Stimulated activated CD4-positive, alpha-beta T cell treated with anti-CD3 and anti-CD28 coated beads, Interleukin-2, amount 100 ng/mL, for 48 hours (primary cell): ENCODE results near the gene CNPY1.
"Not testable (repeated sequence)": the region's sequence is repeated elsewhere in the genome, so short reads cannot be mapped to it uniquely, and the experiment has no call there.

Source experiments
- DNase-seq, 2 donors: peaks; one replicate each; pipeline ENCODE4 v3.0.0-alpha.2; 2020

Gene CNPY1

GRCh38 chr7:155531681-155532080, 14.7 kb downstream of the CNPY1 start:
- no peak for DNase-seq

- no peak for DNase-seq
These were observed 15.8 kb downstream of the CNPY1 start for GRCh38 chr7:155530601-155531000.

GRCh38 chr7:155529845-155530244, 16.5 kb downstream of the CNPY1 start:
- DNase-seq, result no peak

DNA sequence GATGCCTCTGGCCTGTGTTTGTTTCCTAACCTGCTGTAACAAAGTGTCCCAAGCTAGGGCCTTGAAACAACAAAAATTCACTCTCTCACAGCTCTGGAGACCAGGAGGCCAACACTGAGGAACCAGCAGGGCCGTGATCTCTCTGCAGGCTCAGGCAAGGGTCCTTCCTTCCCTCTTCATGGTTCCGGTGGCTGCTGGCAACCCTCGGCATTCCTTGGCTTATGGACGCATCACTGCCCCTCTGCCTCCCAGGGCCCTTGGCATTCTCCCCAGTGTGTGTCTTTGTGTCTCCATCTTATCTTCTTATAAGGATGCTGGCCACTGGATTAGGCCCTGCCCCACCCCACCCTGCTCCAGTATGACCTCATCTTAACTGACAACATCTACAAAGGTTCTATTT, 17.0 kb downstream of the CNPY1 start:
- no peak for DNase-seq

GRCh38 chr7:155527664-155528063, 18.7 kb downstream of the CNPY1 start:
- DNase-seq, result no peak

GRCh38 chr7:155526225-155526624, 20.1 kb downstream of the CNPY1 start:
- no peak for DNase-seq

DNA sequence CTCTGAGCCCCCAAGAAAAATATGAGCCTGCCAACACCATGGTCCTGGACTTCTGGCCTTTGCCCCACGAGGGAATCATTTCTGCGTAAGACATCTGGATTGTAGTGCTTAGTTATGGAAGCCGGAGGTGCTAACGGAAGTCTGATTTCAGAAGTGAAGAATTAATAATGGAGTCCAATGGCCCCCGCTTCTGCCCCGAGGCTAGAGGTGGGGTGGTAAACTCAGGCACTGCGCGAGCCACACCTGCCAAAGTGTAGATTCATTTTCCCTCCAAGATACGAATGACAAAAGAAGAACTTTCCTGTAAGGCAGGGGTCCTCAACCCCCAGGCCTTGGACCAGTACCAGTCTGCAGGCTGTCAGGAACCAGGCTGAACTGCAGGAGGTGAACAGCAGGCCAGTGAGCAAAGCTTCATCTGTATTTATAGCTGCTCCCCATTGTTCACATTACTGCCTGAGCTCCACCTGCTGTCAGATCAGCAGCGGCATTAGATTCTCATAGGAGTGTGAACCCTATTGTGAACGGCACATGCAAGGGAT, 22.3 kb downstream of the CNPY1 start:
- DNase-seq, result no peak

DNA sequence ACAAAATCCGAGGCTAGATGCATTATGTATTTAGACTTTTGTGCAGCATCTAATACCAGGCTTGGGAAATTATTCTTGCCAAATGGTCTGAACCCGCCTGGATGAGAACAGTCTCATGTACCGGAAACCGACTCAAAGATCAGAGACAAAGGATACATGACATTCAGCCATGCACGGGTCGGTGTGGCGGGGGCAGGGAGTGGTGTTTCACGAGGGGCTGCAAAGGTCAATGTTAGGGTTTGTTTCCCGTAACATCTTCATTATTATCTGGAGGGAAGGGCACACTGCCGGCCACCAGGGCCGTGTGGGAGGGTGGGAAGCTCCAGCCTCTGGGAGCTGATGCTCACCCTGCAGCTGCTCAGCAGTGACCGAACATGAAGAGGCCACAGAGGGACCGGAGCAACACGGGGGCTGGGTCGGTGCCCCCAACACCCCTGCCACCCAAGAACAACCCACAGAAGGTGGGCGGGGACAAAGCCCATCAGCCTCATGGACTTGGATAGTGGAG, 23.1 kb downstream of the CNPY1 start:
- DNase-seq, result no peak

GRCh38 chr7:155521743-155522398, 24.5 kb downstream of the CNPY1 start:
- DNase-seq, result no peak

GRCh38 chr7:155521007-155521742, 25.2 kb downstream of the CNPY1 start:
- no peak for DNase-seq

DNA sequence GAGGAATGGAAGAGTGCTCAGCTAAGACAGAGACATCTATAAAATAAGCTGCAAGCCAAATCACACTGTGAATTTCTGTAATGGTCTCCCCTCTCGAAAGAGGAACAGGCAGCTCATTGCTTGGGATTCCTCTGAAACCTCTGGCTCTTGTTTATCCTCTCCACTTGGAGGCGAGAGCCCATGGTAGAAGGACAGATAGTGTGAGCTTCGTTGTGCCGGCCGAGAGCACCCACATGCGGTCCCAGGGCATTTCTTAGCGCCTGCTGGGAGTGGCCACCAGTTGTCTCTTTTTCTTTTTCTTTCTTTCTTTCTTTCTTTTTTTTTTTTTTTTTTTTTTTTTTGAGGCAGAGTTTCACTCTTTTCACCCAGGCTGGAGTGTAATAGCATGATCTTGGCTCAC, 26.2 kb downstream of the CNPY1 start:
- no peak for DNase-seq

DNA sequence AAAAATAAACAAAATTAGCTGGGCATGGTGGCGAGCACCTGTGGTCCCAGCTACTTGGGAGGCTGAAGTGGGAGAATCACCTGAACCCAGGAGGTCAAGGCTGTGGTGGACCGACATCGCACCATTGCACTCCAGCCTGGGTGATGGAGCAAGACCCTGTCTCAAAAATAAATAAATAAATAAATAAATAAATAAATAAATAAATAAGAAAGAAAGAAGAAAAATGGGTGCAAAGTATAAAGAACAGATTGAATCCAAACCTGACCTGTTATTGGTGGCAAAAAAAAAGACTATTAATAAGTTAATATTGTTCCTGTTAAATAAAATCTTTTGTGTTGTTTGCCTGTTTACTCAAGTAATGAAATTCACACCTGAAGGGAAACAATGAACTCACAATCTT, 27.0 kb downstream of the CNPY1 start:
- not testable (repeated sequence) for DNase-seq

DNA sequence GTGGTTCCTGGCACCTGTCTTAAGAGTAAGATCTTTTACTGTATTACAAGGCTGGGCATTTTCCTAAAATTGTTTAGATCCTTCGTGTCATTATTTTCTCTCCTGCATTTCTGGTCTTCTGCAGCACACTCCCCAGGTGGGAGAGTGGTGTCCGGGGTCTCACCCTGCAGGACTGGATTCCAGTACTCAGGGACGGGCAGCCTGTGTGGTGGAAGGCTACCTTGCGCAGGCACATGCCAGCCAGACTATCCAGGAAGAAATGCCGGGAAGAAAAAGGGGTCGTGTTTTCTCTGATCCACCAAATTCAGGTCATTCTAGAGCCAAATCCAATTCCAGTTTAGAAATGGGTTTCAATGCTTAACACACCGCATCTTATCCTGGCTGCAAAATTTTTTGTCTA, 27.7 kb downstream of the CNPY1 start:
- DNase-seq, result no peak

GRCh38 chr7:155517969-155518368, 28.4 kb downstream of the CNPY1 start:
- DNase-seq, result no peak

- no peak for DNase-seq
These were observed 28.9 kb downstream of the CNPY1 start for GRCh38 chr7:155517452-155517851.

DNA sequence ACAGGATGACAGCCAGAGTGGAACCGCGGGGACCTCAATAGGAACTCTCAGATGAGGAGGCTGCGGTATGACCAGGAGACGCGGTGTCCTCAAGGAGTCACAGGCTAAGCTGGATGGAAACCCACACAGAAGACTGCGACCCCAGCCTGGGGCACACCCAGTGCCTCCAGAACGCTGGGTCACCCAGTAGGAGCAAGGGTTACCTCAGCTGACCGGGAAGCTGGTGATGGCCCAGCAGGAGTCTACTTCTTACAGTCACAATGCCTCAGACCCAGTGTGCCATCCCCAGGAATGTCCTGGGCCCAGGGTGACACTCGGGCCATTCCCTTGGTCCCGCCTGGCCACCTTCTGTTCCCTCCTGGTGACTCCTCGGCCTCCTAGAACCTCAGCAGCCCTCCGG, 29.9 kb downstream of the CNPY1 start:
- DNase-seq, result no peak

DNA sequence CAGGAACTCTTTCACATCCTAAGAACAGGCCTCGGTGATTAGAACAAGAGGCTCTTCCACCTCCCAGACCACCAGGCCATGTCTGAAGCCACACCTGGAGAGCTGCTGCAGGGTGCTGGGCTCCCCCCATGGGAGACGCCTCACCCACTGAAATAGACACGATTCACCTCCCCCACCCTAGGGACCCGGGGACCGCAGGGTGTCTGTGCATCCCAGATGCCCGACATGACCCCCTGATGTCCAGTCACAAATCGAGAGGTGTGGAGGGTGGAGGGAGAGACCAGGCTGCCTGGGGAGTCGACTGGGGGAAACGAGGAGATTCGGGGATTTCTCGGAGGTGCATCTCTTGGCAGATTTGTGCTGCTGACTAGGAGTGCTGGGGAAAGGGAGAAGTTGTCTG, 31.0 kb downstream of the CNPY1 start:
- no peak for DNase-seq

DNA sequence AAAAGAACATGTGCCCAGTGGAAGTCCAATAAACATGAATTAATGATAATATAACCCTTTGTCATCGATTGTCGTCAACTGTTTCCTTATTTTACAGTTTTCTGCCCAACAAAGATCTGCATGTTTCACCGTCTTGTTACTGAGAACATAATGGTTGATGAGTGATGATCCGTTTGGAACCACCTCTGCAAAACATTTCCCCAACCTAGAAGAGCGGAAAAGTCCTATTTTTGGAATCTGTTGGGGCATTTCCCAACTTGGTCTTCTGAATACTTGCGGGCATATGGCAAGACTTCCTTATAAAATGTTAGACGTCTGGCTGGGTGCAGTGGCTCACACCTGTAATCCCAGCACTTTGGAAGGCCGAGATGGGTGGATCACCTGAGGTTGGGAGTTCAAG, 32.1 kb downstream of the CNPY1 start:
- no peak for DNase-seq

DNA sequence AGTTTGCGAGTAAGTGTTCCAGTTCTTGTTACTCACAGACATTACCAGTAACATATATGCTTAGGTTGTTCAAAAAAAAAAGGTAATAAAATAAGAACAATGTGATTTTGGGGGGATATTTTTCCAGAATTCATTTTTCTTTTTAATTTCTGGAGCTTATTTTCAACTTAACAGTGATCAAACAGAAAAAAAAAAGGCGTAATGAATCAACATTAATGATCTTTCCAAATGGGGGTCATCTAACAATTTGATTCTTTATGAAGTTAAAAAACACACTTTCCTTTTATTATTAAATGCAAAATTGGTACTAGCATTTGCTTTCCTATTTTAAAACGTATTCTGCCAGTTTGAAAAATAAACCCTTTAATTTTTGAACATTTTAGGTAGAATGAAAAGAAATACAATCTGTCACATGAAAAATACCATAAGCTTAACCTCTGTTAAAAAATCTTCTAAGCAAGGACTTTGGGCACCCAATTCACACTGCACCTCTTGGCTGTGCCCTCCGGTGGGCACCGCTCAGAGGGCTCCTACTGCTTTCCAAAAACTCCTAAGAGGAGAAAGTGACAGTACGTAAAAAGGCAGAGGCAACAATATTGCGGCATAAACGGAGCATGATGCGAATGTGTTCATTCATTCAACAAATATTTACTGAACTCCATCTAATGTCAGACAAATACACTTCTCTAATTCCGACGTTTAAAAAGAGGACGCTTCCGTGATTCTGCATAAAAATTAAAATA, 32.6 kb downstream of the CNPY1 start:
- DNase-seq, result no peak

DNA sequence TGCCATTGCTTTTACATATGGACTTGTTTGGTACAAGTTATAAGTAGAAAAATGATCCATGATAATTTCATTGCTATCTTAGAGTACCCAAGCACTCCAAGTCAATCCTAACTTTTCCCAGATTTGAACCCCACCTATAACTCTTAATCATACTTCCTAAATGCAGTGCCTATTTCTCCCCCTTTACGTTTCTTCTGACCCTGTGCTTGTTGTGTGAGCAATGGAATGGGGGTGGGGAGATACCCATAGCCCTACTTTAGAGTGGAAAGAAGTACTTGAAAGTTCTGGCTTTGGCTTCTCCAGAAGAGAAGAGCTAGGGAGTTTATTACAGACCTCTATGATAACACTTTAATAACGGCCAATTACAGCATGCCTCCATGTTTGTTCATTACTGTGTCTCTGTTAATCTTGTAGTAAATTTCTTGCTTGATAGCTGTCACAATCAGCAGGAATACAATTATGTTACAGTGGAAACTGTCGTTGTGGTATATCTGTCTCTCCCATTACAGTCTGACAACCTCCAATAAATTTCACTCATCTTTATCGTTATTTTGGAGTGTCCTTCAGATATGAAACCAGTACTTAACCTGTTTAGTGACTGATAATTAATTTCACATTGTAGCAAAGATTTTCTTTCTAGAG, 34.0 kb downstream of the CNPY1 start:
- no peak for DNase-seq

DNA sequence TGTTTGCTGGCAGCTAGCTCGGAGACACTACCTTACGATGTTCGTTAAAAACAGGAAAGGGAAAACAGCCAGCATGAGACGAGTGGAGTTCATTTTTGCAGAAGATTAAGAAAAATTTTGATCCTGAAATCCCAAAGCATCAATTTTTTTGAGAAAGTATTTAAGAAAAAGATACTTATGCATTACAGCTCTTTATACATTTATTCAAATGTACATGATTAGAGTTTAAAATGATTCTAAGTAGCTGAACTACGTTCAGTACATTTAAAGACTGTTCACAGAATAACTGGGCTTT, 34.7 kb downstream of the CNPY1 start:
- DNase-seq, result no peak

DNA sequence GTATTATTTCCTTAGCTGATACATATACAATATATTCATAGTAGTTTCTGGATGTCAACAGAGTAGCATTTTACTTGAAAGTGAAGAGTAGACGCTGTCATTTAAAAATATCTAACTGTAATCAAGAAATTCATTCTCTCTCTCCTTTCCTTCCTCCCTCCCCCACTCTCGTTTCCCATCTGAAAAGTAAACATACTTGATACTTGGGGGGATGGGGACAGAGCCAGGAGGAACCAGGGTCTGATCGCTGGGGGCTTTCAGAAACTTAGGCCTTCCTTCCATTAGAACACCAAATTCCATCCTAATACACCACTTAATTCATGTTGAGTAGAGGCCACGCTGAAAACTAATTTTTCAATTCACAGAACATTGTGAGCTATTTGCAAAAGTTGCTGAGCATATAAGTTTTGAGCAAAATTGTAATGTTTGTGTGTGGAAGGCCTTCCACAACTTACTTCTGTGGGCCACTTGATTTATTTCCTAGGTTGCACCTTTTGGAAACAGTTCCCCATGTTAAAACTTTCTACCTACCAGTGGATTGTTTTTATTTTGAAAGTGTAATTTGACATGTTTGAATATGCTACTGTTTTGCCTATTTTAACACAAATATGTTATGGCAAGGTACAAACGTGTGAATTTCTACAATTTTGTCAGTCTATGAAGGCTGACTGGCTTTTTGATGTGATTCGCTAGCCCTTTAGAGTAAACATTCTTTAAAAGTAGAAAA, 35.2 kb downstream of the CNPY1 start:
- DNase-seq, result no peak
